Fibroblast of lung (primary cell): ENCODE measurements around the gene FAM98C. TPM values are rescaled to one million over a fixed set of nuclear protein-coding genes. Genes with fewer than 3 reads are reported as not detected.

Experiments
- DNase-seq, 2 donors: peaks; one replicate each; pipeline versions ENCODE4 v3.0.0 to v3.0.0-alpha.2; 2010; ENCODE audit warnings: low read depth in 2 of 2
- H2AFZ ChIP-seq: 2 replicates; pipeline ENCODE4 v1.5.1; 2012; ENCODE audit warnings: low read length, control low read depth, inconsistent platforms
- H3K27ac ChIP-seq: 2 replicates; pipeline ENCODE4 v1.5.1; 2011; ENCODE audit warnings: low read length, control low read depth; ENCODE audit not compliant: insufficient read depth
- H3K27me3 ChIP-seq: 2 replicates; pipeline ENCODE4 v1.5.1; 2011; ENCODE audit warnings: mild to moderate bottlenecking, low read length; ENCODE audit not compliant: control insufficient read depth, insufficient read depth
- H3K36me3 ChIP-seq: 2 replicates; pipeline ENCODE4 v1.5.1; 2011; ENCODE audit warnings: low read length; ENCODE audit not compliant: control insufficient read depth, insufficient read depth
- H3K4me1 ChIP-seq: 2 replicates; pipeline ENCODE4 v1.5.1; 2011; ENCODE audit warnings: low read length; ENCODE audit not compliant: control insufficient read depth, insufficient read depth; ENCODE audit errors: extremely low read depth
- H3K4me2 ChIP-seq: 2 replicates; pipeline ENCODE4 v1.5.1; 2011; ENCODE audit warnings: low read length, control low read depth; ENCODE audit not compliant: insufficient read depth; ENCODE audit errors: extremely low read depth
- H3K4me3 ChIP-seq, 4 experiments: fragments of 200-600 bp in 1 of 4; sonication (generic) in 1 of 4; replicated peaks in 1 of 4; 2 replicates each; pipeline ENCODE4 v1.5.1; 2011 to 2016; ENCODE audit warnings: low read length in 4 of 4, low read depth in 3 of 4, mild to moderate bottlenecking in 3 of 4, control low read depth in 2 of 4, inconsistent platforms in 1 of 4, mixed read lengths in 1 of 4; ENCODE audit not compliant: insufficient read depth in 1 of 4; ENCODE audit errors: control extremely low read depth in 1 of 4
- H3K79me2 ChIP-seq: 2 replicates; pipeline ENCODE4 v1.5.1; 2012; ENCODE audit warnings: mild to moderate bottlenecking, low read length, inconsistent platforms; ENCODE audit not compliant: control insufficient read depth, insufficient read depth
- H3K9ac ChIP-seq: 2 replicates; pipeline ENCODE4 v1.5.1; 2011; ENCODE audit warnings: mild to moderate bottlenecking, low read length, control low read depth; ENCODE audit not compliant: insufficient read depth
- H3K9me3 ChIP-seq: 2 replicates; pipeline ENCODE4 v1.5.1; 2012; ENCODE audit warnings: low read depth, low read length; ENCODE audit not compliant: control insufficient read depth, insufficient read depth
- H4K20me1 ChIP-seq: 2 replicates; pipeline ENCODE4 v1.5.1; 2011; ENCODE audit warnings: low read length; ENCODE audit not compliant: control insufficient read depth, insufficient read depth; ENCODE audit errors: extremely low read depth
- CTCF ChIP-seq, 2 donors: IDR thresholded peaks in 1 of 2; conservative IDR thresholded peaks in 1 of 2; 1 replicate in 1 of 2; 2 replicates in 1 of 2; pipeline ENCODE4 v1.5.1; 2011 to 2012; ENCODE audit warnings: low read length in 2 of 2, control low read depth in 1 of 2, inconsistent platforms in 1 of 2, low read depth in 1 of 2, mild to moderate bottlenecking in 1 of 2
- EZH2 ChIP-seq: IDR thresholded peaks from 2 replicates; pipeline ENCODE4 v1.5.1; 2012; ENCODE audit warnings: low read length, control low read depth, mild to moderate bottlenecking; ENCODE audit errors: missing control alignments
- polyA plus RNA-seq, 2 donors: library from polyadenylated mRNA; depleted of rRNA in 1 of 2; stranded (reverse) in 1 of 2; unstranded in 1 of 2; fragments of >200 nt; gene quantifications; 2 replicates each; pipeline ENCODE4 v1.2.1, GENCODE V29; 2011 to 2012; ENCODE audit warnings: missing spikeins in 1 of 2
- total RNA-seq: library from RNA; depleted of rRNA; stranded (reverse); fragments of >200 nt; gene quantifications from 2 replicates; pipeline ENCODE4 v1.2.1, GENCODE V29; 2014

Gene FAM98C
- total and polyA plus RNA-seq, 2 donors (not counting 1 experiment from before 2014, with no cell fraction given), result 4.5 to 10.6 TPM

GRCh38 chr19:38422438-38422837 lies 19.5 kb downstream of the FAM98C start:
- Histone ChIP-seq H3K27ac (no peak overlapping the region), H3K4me2 (no peak overlapping the region), H3K4me1 (no peaks in the 10 kb centered on the region), H3K36me3 (no peaks in the 10 kb centered on the region), H3K27me3 (peaks cover 18% of the 10 kb centered on the region), H3K9me3 (no peaks in the 10 kb centered on the region), H2AFZ (no peak overlapping the region), H3K9ac (no peak overlapping the region), H3K79me2 (no peaks in the 10 kb centered on the region), H3K4me3 (no peak overlapping the region), H4K20me1 (no peaks in the 10 kb centered on the region)
- no peak for DNase-seq
- TF ChIP-seq CTCF (conservative IDR thresholded peaks at IDR 0.05 in 1 of 2, IDR thresholded peaks at IDR 0.05 in 1 of 2; ENCODE audit: low read depth in 1 of 2, low read length in 2 of 2), result no peak
- no peak for TF ChIP-seq EZH2

GRCh38 chr19:38424272-38424671 lies 21.4 kb downstream of the FAM98C start:
- Histone ChIP-seq H3K9ac (no peak overlapping the region), H3K27me3 (peaks cover 8% of the 10 kb centered on the region), H3K36me3 (no peaks in the 10 kb centered on the region), H3K27ac (no peak overlapping the region), H2AFZ (no peak overlapping the region), H3K79me2 (no peaks in the 10 kb centered on the region), H3K9me3 (no peaks in the 10 kb centered on the region), H3K4me2 (no peak overlapping the region), H4K20me1 (no peaks in the 10 kb centered on the region), H3K4me1 (no peaks in the 10 kb centered on the region), H3K4me3 (no peak overlapping the region)
- no peak for DNase-seq
- TF ChIP-seq EZH2, result no peak
- TF ChIP-seq CTCF (conservative IDR thresholded peaks at IDR 0.05 in 1 of 2, IDR thresholded peaks at IDR 0.05 in 1 of 2; ENCODE audit: low read depth in 1 of 2, low read length in 2 of 2), result no peak

DNA sequence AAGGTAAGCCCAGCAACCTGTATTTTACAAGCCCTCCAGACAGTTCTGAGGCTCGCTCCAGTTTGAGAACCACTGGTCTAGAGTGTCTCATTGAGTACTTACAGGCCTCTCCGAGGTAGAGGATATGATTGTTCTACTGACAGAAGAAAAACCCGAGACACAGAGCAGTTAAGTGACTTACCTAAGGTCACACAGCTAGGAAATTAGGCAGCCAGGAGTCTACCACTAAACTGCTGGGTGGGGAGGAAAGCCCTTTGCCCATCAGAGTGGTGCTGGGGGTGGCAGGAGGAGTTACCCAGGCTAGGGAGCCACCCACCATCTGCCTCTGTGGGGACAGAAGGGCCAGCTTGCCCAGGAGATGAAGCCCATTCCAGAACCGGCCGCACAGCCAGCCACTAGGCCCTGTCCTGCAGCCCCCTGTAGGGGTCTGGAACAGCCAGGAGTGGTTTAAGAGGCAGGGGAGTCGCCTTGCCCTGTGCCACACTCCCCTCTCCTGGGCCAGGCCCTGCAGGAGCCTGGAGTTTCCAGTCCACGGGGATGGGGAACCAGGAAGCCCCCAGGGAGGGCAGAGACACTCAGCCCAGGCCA lies 22.4 kb downstream of the FAM98C start:
- Histone ChIP-seq H3K4me1 (no peaks in the 10 kb centered on the region), H3K79me2 (no peaks in the 10 kb centered on the region), H3K4me2 (no peak overlapping the region), H3K9ac (no peak overlapping the region), H3K4me3 (no peak overlapping the region), H2AFZ (no peak overlapping the region), H3K27ac (no peak overlapping the region), H4K20me1 (no peaks in the 10 kb centered on the region), H3K36me3 (no peaks in the 10 kb centered on the region), H3K27me3 (peaks cover 8% of the 10 kb centered on the region), H3K9me3 (no peaks in the 10 kb centered on the region)
- DNase-seq, result no peak
- no peak for TF ChIP-seq EZH2
- TF ChIP-seq CTCF (conservative IDR thresholded peaks at IDR 0.05 in 1 of 2, IDR thresholded peaks at IDR 0.05 in 1 of 2; ENCODE audit: low read depth in 1 of 2, low read length in 2 of 2), result no peak
